ENCODE results near the gene MYO7A.

DNA sequence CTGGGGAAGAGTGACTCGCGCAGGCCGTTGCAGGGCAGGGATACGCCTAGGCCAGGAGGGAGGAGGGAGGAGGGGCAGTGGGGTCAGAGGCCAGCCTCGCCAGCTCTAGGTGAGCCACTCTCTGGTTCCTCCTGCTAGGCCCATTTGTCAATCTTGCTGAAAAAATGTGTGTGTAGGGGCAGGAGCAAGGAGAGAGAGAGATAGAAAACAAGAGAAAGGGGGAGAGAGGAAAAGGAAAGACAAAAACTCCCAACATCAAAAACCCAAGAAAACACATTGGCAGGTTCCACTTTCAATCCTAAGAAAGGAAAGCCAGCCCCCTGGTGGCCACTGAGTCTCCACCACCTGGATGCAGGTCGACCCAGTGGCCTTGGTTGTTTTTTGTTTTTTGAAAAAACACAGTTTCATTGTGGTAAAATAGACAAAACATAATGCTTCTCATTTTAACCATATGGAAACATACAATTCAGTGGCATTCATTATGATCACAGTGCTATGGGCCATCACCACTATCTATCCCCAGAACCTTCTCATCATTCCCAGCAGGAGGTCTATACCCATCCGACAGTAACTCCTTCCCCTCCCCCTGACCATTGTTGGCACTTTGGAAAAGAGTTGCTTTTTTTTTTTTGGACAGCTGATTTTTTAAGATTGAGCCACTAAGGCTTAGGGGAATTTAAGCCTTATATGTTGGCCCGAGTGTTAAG, 14.5 kb upstream of the MYO7A start:
- TF ChIP-seq, protein P1, sequence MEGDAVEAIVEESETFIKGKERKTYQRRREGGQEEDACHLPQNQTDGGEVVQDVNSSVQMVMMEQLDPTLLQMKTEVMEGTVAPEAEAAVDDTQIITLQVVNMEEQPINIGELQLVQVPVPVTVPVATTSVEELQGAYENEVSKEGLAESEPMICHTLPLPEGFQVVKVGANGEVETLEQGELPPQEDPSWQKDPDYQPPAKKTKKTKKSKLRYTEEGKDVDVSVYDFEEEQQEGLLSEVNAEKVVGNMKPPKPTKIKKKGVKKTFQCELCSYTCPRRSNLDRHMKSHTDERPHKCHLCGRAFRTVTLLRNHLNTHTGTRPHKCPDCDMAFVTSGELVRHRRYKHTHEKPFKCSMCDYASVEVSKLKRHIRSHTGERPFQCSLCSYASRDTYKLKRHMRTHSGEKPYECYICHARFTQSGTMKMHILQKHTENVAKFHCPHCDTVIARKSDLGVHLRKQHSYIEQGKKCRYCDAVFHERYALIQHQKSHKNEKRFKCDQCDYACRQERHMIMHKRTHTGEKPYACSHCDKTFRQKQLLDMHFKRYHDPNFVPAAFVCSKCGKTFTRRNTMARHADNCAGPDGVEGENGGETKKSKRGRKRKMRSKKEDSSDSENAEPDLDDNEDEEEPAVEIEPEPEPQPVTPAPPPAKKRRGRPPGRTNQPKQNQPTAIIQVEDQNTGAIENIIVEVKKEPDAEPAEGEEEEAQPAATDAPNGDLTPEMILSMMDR (IDR thresholded peaks at IDR 0.05; ENCODE audit: extremely low read depth in 1 of 2, insufficient read depth in 1 of 2, low read depth in 1 of 2, low read length in 2 of 2): peak; percentile 52 to 76
- TF ChIP-seq POLR2A (IDR thresholded peaks at IDR 0.05; ENCODE audit: low read depth, low read length) (no peak), POLR2AphosphoS5 (IDR thresholded peaks at IDR 0.05; ENCODE audit: insufficient read depth, low read depth, low read length) (no peak), EZH2 (IDR thresholded peaks at IDR 0.05; ENCODE audit: borderline replicate concordance, low read depth, low read length, severe bottlenecking) (no peak), FOS (IDR thresholded peaks at IDR 0.05; ENCODE audit: borderline replicate concordance, insufficient read depth, low read length) (no peak), JUN (IDR thresholded peaks at IDR 0.05; ENCODE audit: borderline replicate concordance, insufficient read depth, insufficient read length, low read depth) (no peak)
- TF ChIP-seq, protein P2, sequence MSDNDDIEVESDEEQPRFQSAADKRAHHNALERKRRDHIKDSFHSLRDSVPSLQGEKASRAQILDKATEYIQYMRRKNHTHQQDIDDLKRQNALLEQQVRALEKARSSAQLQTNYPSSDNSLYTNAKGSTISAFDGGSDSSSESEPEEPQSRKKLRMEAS (IDR thresholded peaks at IDR 0.05; ENCODE audit: insufficient read depth, insufficient read length): no peak

Data from endothelial cell of umbilical vein (primary cell).